Right lobe of liver (tissue), 4 donors: ENCODE measurements around the gene SEMG1.

Experiments used
- CTCF ChIP-seq, 4 donors: fragments of 200-600 bp in 3 of 4; fragments of 450-650 bp in 1 of 4; IDR thresholded peaks; one replicate each; pipeline versions ENCODE4 v1.5.1 to v1.8.0; 2016 to 2022; ENCODE audit warnings: antibody characterized with exemption in 4 of 4, mild to moderate bottlenecking in 2 of 4
- POLR2A ChIP-seq: fragments of 450-650 bp; IDR thresholded peaks from one replicate; pipeline ENCODE4 v1.6.1; 2017; ENCODE audit warnings: antibody characterized with exemption, mild to moderate bottlenecking
- donor health status: DM: no; HTN: no; CAD: no.
- donor health status: DM: no; HTN: no; CAD: no.
- donor health status: DM: no; HTN: yes; CAD: no.

- no peak for TF ChIP-seq CTCF (IDR thresholded peaks at IDR 0.05)
- no peak for TF ChIP-seq POLR2A
Measured at GRCh38 chr20:45247865-45248264, 41.0 kb downstream of the SEMG1 start.
